SK-N-SH treated with all-trans-retinoic acid at 6 μM for 48 hours (cell line): Measurements from ENCODE around the gene LCNL1.
A peak's percentile ranks its signal among the peaks of the same experiment; 100 is the strongest.

Experiments used
- ATAC-seq: fragments of 200-7000 bp; cut with Tn5 transposase; 3 replicates; pipeline ENCODE4 v1.9.1; 2020; ENCODE audit warnings: mild to moderate bottlenecking, moderate library complexity
- ARNTL ChIP-seq: fragments of 450-650 bp; formaldehyde crosslinking; IDR thresholded peaks from 2 replicates; pipeline ENCODE4 v1.5.0; 2020; ENCODE audit warnings: low read depth, mild to moderate bottlenecking, moderate library complexity, borderline replicate concordance
- BACH2 ChIP-seq: fragments of 250-450 bp; sonication (Bioruptor Pico); IDR thresholded peaks from 2 replicates; pipeline ENCODE4 v1.9.0; 2021; ENCODE audit warnings: mild to moderate bottlenecking, borderline replicate concordance
- CREB5 ChIP-seq: fragments of 250-450 bp; sonication (Bioruptor Pico); IDR thresholded peaks from 2 replicates; pipeline ENCODE4 v1.5.1; 2020; ENCODE audit warnings: low read depth, mild to moderate bottlenecking, moderate library complexity
- CSDC2 ChIP-seq: fragments of 250-450 bp; sonication (Bioruptor Pico); IDR thresholded peaks from 2 replicates; pipeline ENCODE4 v1.5.0; 2020; ENCODE audit warnings: mild to moderate bottlenecking, moderate library complexity
- ESRRG ChIP-seq: fragments of 250-450 bp; sonication (Bioruptor Pico); IDR thresholded peaks from 2 replicates; pipeline ENCODE4 v1.6.1; 2021; ENCODE audit warnings: mild to moderate bottlenecking
- GLIS3 ChIP-seq: fragments of 250-450 bp; sonication (Bioruptor Pico); IDR thresholded peaks from 2 replicates; pipeline ENCODE4 v1.5.0; 2020; ENCODE audit warnings: mild to moderate bottlenecking, moderate library complexity
- ISL1 ChIP-seq: fragments of 250-450 bp; sonication (Bioruptor Pico); IDR thresholded peaks from 2 replicates; pipeline ENCODE4 v2.1.2; 2022; ENCODE audit warnings: mild to moderate bottlenecking, moderate library complexity
- OSR1 ChIP-seq: fragments of 250-450 bp; sonication (Bioruptor Pico); IDR thresholded peaks from 2 replicates; pipeline ENCODE4 v1.8.0; 2022; ENCODE audit warnings: moderate library complexity, mild to moderate bottlenecking, inconsistent platforms
- PATZ1 ChIP-seq: fragments of 250-450 bp; sonication (Bioruptor Pico); IDR thresholded peaks from 2 replicates; pipeline ENCODE4 v1.8.0; 2020; ENCODE audit warnings: mild to moderate bottlenecking, moderate library complexity, borderline replicate concordance
- POU6F1 ChIP-seq: fragments of 250-450 bp; sonication (Bioruptor Pico); IDR thresholded peaks from 2 replicates; pipeline ENCODE4 v1.8.0; 2021; ENCODE audit warnings: low read depth, mild to moderate bottlenecking, moderate library complexity, borderline replicate concordance
- PPARA ChIP-seq: fragments of 250-450 bp; sonication (Bioruptor Pico); IDR thresholded peaks from 2 replicates; pipeline ENCODE4 v1.5.0; 2020; ENCODE audit warnings: mild to moderate bottlenecking, borderline replicate concordance
- RARB ChIP-seq: fragments of 250-450 bp; sonication (Bioruptor Pico); IDR thresholded peaks from 2 replicates; pipeline ENCODE4 v1.8.0; 2021; ENCODE audit warnings: mild to moderate bottlenecking, moderate library complexity
- TCF4 ChIP-seq: fragments of 250-450 bp; sonication (Bioruptor Pico); IDR thresholded peaks from 2 replicates; pipeline ENCODE4 v1.8.0; 2021; ENCODE audit warnings: mild to moderate bottlenecking, moderate library complexity, borderline replicate concordance
- TSHZ2 ChIP-seq: fragments of 250-450 bp; sonication (Bioruptor Pico); IDR thresholded peaks from 2 replicates; pipeline ENCODE4 v1.5.0; 2020; ENCODE audit warnings: mild to moderate bottlenecking, moderate library complexity
- ZC3H10 ChIP-seq: fragments of 250-450 bp; sonication (Bioruptor Pico); IDR thresholded peaks from 2 replicates; pipeline ENCODE4 v1.5.1; 2021; ENCODE audit warnings: mild to moderate bottlenecking, moderate library complexity
- ZFP3 ChIP-seq: fragments of 250-450 bp; sonication (Bioruptor Pico); IDR thresholded peaks from 2 replicates; pipeline ENCODE4 v1.5.0; 2020; ENCODE audit warnings: mild to moderate bottlenecking, moderate library complexity
- ZFP30 ChIP-seq: fragments of 450-650 bp; formaldehyde crosslinking; IDR thresholded peaks from 2 replicates; pipeline ENCODE4 v1.5.0; 2022; ENCODE audit warnings: mild to moderate bottlenecking, moderate library complexity
- ZNF565 ChIP-seq: fragments of 450-650 bp; formaldehyde crosslinking; conservative IDR thresholded peaks from 2 replicates; pipeline ENCODE4 v1.5.0; 2020; ENCODE audit warnings: low read depth, mild to moderate bottlenecking, moderate library complexity

The LCNL1 gene

GRCh38 chr9:136978073-136978864, 4.5 kb upstream of the LCNL1 start:
- ATAC-seq: peak; percentile 41
- TF ChIP-seq PATZ1 (CRISPR knock-in tag): no peak
- no peak for TF ChIP-seq ZFP3
- no peak for TF ChIP-seq OSR1 (CRISPR knock-in tag)
- TF ChIP-seq ISL1 (CRISPR knock-in tag): no peak
- TF ChIP-seq ESRRG (CRISPR knock-in tag): no peak
- TF ChIP-seq GLIS3 (CRISPR knock-in tag): no peak
- 0 out of 2 replicates have a peak, but pooled peaks have one; percentile 30 for TF ChIP-seq TSHZ2 (CRISPR knock-in tag)
- no peak for TF ChIP-seq CSDC2

GRCh38 chr9:136978865-136979544, 3.8 kb upstream of the LCNL1 start:
- TF ChIP-seq ZNF565 (CRISPR knock-in tag) (no peak), ZFP30 (CRISPR knock-in tag) (no peak), BACH2 (CRISPR knock-in tag) (no peak), TCF4 (CRISPR knock-in tag) (no peak), GLIS3 (CRISPR knock-in tag) (no peak), TSHZ2 (CRISPR knock-in tag) (no peak), PPARA (CRISPR knock-in tag) (no peak), POU6F1 (no peak), CSDC2 (no peak), CREB5 (no peak), ZC3H10 (CRISPR knock-in tag) (no peak), ARNTL (CRISPR knock-in tag) (no peak), RARB (CRISPR knock-in tag) (no peak), ISL1 (CRISPR knock-in tag) (no peak)
- TF ChIP-seq, all 23 proteins: peak for 0
- no peak for ATAC-seq
